GM19043 (cell line): ENCODE results near the gene DDX25.

Experiments used
- ATAC-seq: cut with Tn5 transposase; IDR thresholded peaks from one replicate; pipeline ENCODE4 v1.9.1; 2021; ENCODE audit warnings: low read depth; ENCODE audit not compliant: unreplicated experiment

The DDX25 gene

GRCh38 chr11:125948278-125949051, 44.2 kb downstream of the DDX25 start:
- no peak for ATAC-seq

DNA sequence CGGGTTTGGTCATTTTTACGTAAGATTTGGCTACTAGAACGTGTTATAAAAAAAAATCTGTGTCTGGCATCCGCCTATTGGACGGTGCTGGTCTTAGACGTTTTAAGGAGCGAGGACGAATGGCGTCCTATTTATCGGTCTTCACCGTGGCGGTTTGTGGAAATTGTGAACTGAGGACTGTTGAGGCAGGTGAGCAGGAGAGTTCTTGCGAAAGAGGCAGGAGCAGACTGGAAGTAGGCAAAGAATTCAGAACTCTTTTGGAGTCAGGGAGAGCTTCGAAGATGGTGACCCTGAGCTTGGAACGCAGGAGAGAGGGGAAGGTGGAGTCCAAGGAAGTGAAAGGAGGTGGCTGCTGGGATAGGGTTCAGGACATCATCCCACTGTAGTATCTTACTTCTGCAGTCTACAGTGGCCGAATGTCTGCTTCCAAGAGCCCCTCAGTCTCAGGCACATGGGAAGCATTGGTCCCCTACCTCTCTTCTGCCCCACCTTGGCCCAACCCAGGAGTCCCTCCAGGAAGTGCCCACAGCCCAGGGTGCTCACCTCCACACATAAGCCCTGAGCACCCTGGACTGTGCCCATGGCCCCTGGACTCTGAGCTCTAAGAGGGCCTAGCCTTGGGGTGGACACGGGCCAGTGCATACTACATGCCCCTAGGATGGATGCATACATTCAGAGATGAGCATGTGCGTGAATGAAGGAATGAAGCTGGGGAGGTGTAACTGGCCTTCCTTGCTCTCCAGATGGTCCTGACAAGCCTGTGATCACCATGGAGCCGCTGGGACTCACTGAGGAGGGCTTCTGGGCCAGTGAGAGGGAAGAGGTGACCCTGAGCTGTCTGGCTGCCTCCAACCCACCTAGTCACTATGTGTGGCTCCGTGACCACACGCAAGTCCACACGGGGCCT, 45.2 kb downstream of the DDX25 start:
- no peak for ATAC-seq

DNA sequence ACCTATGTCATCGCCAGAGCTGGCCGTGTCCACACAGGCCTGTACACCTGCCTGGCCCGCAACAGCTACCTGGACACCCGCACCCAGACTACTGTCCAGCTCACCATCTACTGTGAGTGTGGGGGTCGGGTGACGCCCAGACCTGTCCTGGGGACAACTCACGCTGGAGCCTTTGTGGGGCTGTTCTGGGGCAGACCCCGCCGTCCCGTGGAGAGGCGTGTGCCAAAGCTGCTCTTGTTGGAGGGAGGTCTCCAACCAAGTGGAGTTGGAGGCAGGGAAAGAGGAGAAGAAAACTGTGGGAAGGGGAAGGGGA, 45.8 kb downstream of the DDX25 start:
- no peak for ATAC-seq

GRCh38 chr11:125950696-125951651, 46.7 kb downstream of the DDX25 start:
- ATAC-seq: no peak

GRCh38 chr11:125951731-125952130, 47.4 kb downstream of the DDX25 start:
- ATAC-seq: no peak

- no peak for ATAC-seq
Observed at GRCh38 chr11:125952559-125952958, 48.3 kb downstream of the DDX25 start.

DNA sequence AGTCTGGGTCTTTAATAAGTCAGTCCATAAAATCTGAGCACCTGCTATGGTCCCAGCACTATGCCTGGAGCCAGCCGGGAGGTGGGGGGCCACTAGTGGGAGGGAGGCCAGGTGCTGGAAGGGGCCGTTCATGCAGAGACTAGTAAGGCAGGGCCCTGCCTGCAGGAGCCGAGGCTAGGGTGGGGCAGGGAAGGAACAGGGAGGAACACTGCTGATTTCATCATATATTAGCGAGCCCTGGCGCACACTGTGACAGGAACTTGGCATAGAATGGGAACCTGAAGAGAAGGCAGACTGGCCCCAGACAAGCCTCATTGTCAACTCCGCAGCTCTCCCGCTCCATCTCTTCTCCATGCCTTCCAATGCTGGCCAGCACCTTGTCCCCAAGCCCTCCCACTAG, 48.7 kb downstream of the DDX25 start:
- ATAC-seq: no peak

GRCh38 chr11:125953401-125953935, 49.2 kb downstream of the DDX25 start:
- no peak for ATAC-seq

DNA sequence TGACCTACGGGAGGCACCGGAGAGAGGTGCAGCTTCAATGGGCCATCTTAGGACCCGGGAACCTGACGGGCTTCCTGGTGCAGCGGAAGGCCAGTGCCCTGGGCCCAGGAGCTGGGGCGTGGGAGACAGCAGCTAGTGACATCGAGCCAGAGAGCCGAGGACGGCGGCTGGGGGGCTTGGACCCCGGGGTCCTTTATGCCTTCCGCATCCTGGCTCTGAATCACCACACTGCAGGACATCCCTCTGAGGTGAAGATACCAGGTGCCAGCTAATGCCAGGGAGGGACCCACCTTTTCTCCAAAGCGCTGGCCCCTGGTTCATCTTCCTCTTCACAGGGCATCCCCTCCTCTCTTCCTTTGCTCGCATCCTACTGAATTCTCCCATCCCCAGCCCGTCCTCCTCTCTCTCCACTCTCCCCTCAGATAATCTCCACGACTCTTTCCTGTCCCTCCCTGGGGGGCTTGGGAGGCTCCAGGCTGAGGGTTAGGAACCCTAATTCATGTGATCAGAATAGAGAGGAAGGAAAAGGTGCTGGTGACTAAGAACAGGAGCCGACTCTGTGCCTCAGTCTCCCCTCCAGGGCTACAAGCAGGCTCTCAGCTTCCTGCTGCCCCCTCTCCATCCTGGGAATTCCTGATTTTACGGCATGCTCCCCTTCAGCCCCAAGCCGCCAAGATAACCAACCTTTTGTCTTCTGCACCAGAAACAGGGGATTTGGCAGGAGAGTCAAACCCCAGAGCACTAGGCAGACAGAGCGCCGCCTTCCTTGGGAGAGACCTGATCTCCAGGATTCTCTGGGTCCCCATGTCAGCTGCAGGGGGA, 50.0 kb downstream of the DDX25 start:
- no peak for ATAC-seq

DNA sequence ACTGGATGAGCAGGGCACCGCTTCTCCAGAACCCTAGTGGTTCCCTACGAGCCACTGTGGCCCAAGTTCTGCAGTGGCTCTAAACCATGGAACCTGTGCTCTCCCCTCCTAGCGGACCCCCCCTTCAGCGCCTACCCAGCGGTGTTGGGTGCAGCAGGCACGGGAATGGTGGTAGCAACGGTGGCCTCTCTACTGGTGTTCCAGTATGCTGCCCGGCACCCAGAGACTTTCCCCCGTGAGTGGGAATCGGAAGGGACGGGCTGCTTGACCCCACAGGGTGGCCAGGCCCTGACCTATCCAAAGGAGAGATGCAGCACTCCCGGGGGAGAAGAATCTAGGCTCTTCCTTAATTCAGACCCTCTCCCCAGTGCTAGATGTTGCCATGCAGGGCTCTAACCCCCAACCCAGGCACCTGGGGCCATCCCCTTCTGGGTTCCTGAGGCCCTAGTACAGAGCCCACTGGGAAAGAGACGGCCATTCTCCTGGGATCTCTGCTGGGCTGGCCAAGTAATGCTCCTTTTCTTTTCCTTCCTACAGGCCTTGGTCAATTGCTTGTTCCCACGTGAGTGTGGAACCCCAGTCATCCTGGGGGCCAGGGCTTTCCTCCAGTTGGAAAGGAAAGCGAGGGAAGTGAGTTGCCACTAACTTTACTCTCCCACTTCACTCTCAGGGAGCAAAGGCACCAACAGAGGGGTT, 50.8 kb downstream of the DDX25 start:
- ATAC-seq: no peak

DNA sequence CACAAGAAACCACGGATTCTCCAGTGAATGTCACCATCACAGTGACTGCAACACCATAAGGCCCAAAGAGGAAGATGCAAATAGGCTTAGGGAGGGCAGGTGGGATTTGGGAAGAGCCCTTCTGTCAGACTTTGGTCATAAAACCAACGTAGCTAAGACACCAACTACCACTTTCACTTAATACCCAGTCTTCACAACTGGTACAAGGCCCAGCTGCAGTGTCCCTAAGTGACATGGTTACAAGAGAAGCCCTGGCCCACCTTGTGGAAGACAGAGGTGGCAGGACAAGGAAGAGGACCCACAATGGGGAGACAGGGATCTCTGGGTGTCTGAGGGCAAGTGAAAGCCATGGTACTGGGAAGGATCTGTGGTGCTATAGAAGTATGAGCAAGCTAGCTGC, 51.5 kb downstream of the DDX25 start:
- no peak for ATAC-seq

GRCh38 chr11:125956391-125957134, 52.3 kb downstream of the DDX25 start:
- no peak for ATAC-seq

- ATAC-seq: no peak
Observed at GRCh38 chr11:125957618-125958332, 53.5 kb downstream of the DDX25 start.

DNA sequence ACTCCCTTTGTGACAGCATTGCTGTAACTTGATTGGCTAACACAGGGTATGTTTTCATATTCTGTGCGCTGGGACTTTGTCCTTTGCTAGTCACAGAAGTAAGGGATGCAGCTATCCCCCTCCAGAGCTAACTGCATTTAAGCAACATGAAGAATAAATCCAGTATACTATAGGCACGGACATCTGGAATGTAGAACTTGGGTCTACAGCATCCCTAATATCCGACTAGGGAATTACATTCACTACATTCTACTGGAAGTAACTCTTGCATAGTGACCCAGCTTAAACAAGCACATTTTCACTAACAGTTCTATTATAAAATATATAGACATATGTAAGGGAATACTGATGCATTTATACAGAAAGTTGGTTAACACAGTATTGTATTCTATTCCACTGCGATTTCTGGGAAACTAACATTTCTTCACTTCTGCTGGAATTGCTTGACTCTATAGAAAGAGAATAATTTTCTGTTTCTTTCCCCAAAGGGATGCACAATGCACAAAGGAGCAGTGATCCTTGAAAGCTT, 54.6 kb downstream of the DDX25 start:
- no peak for ATAC-seq

DNA sequence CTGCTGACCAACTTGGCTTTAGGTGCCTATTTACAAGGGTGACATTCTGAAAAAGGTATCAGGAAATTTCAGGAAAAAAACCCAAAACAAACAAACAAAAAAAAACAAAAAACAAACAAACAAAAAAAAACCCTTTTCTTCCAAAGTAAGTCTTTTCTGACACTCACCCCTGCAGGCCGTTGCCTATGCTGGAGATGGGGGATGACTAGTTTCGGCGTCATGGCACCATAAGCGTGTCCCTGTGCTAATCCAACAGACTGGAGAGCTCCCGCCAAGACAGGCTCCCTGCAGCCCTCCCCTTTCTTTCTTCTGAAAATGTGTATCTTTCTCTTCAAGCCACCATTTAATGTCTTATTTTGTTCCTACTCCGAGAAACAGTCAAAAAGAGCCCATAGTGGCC, 55.2 kb downstream of the DDX25 start:
- ATAC-seq: no peak

- ATAC-seq: no peak
Observed at GRCh38 chr11:125959931-125960330, 55.6 kb downstream of the DDX25 start.

DNA sequence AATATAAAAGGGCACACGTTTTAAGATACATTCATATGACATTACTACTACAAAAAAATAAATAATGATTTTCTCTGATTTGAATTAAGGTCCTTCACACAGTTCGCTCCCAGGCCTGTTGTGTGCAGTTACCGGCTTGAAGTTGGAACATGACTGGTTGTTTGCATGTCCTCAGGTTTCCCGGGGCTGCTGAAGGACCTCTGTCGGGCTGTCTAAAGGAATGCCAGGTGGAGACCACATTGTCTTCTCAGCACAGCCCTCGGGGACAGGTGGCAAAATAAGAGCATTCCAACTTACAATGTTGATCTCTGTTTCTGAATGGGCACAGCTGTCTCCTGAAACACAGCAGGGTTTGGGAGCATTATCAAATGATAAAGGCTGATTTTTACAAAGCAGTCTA, 56.5 kb downstream of the DDX25 start:
- ATAC-seq: no peak

GRCh38 chr11:125967515-125967914, 63.2 kb downstream of the DDX25 start:
- ATAC-seq: no peak
